Measurements from ENCODE around the gene WIPI1. TPM values are rescaled to one million over a fixed set of nuclear protein-coding genes. Genes with fewer than 3 reads are reported as not detected.

WIPI1 gene
- polyA plus RNA-seq, 2 of the 4 experiments (the other 2 are of a cell fraction) = 9.5 to 19.7 TPM

DNA sequence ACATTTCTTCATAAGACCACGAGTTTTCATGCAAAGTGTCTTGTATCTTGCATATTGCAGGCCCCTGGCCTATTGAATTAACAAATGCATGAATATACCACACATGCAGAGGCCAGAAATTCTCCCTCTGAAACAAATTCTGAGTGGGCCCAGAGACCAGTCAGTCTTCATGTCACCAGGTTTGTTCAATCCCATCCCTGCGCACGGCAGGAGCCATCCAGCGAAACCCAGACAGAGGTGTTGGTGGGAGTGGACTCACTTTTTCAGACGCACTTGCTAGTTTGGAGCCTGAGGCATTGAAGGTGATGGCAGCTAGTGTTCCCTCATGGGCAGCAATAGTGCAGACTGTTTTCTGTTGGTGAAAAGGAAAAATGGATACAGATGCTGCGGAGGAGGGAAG is 21.9 kb downstream of the WIPI1 start:
- no peak overlapping the region for H3K27ac ChIP-seq
- TF ChIP-seq, protein P1, sequence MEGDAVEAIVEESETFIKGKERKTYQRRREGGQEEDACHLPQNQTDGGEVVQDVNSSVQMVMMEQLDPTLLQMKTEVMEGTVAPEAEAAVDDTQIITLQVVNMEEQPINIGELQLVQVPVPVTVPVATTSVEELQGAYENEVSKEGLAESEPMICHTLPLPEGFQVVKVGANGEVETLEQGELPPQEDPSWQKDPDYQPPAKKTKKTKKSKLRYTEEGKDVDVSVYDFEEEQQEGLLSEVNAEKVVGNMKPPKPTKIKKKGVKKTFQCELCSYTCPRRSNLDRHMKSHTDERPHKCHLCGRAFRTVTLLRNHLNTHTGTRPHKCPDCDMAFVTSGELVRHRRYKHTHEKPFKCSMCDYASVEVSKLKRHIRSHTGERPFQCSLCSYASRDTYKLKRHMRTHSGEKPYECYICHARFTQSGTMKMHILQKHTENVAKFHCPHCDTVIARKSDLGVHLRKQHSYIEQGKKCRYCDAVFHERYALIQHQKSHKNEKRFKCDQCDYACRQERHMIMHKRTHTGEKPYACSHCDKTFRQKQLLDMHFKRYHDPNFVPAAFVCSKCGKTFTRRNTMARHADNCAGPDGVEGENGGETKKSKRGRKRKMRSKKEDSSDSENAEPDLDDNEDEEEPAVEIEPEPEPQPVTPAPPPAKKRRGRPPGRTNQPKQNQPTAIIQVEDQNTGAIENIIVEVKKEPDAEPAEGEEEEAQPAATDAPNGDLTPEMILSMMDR (IDR thresholded peaks at IDR 0.05) = no peak
- TF ChIP-seq ZSCAN20 (CRISPR knock-in tag; IDR thresholded peaks at IDR 0.05) (no peak), MAFK (IDR thresholded peaks at IDR 0.05; ENCODE audit: partially characterized antibody) (no peak), HOXA7 (CRISPR knock-in tag; IDR thresholded peaks at IDR 0.05) (no peak), POLR2AphosphoS2 (conservative IDR thresholded peaks at IDR 0.05; ENCODE audit: low read length) (no peak)
- WGBS (ENCODE audit: missing lambda C conversion rate) = 83% methylated on average over 6 of the region's 6 CpGs
- ATAC-seq (no peak), DNase-seq (ENCODE audit: low read depth in 1 of 2, low spot score in 1 of 2) (no peak), FAIRE-seq (no peak)
- ChIA-PET CTCF (interaction anchor here (0.6 to 9.7 kb wide), 41 partner anchors 10 to 378 kb away, joined by 3 to 115 read pairs (median 7); partner anchors contain the start of genes AMZ2 and WIPI1), POLR2A (interaction anchor here (1.0 kb wide), 1 partner anchor 22 kb away, joined by 3 read pairs; the partner anchor contains the start of gene WIPI1)
- H3K4me3 ChIP-seq = no peak overlapping the region
- no peaks in the 10 kb centered on the region for H3K9me3 ChIP-seq
- H3K4me2 ChIP-seq = no peak overlapping the region
- 0 out of 3 replicates have a peak, but pooled peaks cover 3% of the 10 kb centered on the region for H3K4me1 ChIP-seq

DNA sequence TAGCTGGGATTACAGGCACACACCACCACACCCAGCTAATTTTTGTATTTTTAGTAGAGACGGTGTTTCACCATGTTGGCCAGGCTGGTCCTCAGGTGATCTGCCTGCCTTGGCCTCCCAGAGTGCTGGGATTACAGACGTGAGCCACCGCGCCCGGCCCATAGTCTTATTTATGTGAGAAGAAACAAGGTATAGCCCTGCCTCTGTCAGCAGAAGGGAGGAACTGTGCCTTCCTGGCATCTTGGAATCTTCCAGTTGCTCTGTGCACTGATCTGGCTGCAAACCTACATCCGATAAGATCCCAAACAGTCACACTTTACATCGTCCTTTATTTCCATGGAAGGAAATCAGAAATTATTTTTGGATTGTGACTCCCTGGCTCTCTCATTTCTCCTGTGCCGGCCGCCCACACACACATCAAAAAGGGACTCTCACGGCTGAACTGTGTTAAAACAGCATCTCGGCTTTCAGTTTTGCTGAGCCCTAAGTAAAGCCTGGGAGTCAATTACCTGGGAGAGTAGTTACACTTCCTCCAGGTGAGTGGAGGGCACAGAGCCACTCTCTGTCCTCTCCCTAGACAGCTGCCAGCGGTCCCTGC is 23.3 kb downstream of the WIPI1 start:
- FAIRE-seq (no peak), ATAC-seq (no peak), DNase-seq (ENCODE audit: low read depth in 1 of 2, low spot score in 1 of 2) (no peak)
- Histone ChIP-seq H3K4me3 (no peak overlapping the region), H3K9me3 (no peaks in the 10 kb centered on the region), H3K27ac (no peak overlapping the region), H3K4me2 (no peak overlapping the region), H3K4me1 (0 out of 3 replicates have a peak, but pooled peaks cover 3% of the 10 kb centered on the region)
- ChIA-PET CTCF (interaction anchor here (0.7 to 9.7 kb wide), 9 partner anchors 10 to 261 kb away, joined by 3 to 115 read pairs (median 6); partner anchors contain the start of gene WIPI1), POLR2A (no interaction called here)
- WGBS (ENCODE audit: missing lambda C conversion rate) = 88% methylated on average over 12 of the region's 12 CpGs
- no peak for TF ChIP-seq ESRRA (IDR thresholded peaks at IDR 0.05; ENCODE audit: borderline replicate concordance, low read length)
- TF ChIP-seq CHD4 (IDR thresholded peaks at IDR 0.05; ENCODE audit: borderline replicate concordance) = no peak
- no peak for TF ChIP-seq EP300 (IDR thresholded peaks at IDR 0.05)
- no peak for TF ChIP-seq MAFK (IDR thresholded peaks at IDR 0.05; ENCODE audit: partially characterized antibody)
- no peak for TF ChIP-seq KDM5A (IDR thresholded peaks at IDR 0.05)
- no peak for TF ChIP-seq FOSL2 (IDR thresholded peaks at IDR 0.05)
- no peak for TF ChIP-seq FOSL2 (CRISPR knock-in tag; IDR thresholded peaks at IDR 0.05)
- TF ChIP-seq RAD21 (conservative IDR thresholded peaks at IDR 0.05 in 1 of 2, IDR thresholded peaks at IDR 0.05 in 1 of 2) = no peak
- TF ChIP-seq ZFP36 (IDR thresholded peaks at IDR 0.05; ENCODE audit: borderline replicate concordance, partially characterized antibody) = no peak
- TF ChIP-seq MAZ (IDR thresholded peaks at IDR 0.05; ENCODE audit: borderline replicate concordance, low read depth, low read length) = no peak
- no peak for TF ChIP-seq CBX8 (IDR thresholded peaks at IDR 0.05)
- no peak for TF ChIP-seq FOXS1 (CRISPR knock-in tag; IDR thresholded peaks at IDR 0.05)
- no peak for TF ChIP-seq HOXA7 (CRISPR knock-in tag; IDR thresholded peaks at IDR 0.05)
- TF ChIP-seq POLR2A (IDR thresholded peaks at IDR 0.05; ENCODE audit: low read length) = no peak
- no peak for TF ChIP-seq ZSCAN20 (CRISPR knock-in tag; IDR thresholded peaks at IDR 0.05)
- no peak for TF ChIP-seq HOXB5 (CRISPR knock-in tag; IDR thresholded peaks at IDR 0.05)
- TF ChIP-seq EHF (CRISPR knock-in tag; IDR thresholded peaks at IDR 0.05) = no peak

DNA sequence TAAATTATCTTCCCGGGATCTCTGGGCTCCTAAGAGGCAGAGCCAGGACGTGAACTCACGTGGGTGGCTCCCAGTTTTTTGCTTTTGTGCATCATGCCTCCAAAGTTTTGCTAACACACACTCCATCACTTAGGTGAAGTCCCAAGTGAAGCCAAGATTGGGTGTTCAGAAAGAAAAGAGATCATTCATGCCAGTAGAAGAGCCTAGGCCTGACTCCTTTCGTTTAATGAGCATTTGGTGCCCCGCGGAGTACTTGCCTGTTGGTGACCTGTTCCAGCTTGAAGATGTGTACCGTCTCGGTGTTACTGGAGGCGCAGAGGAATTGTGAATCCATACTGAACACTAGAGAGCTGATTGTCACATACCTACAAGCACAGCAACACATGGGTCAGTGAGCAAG is 24.1 kb downstream of the WIPI1 start:
- POLR2A ChIA-PET = interaction anchor here (0.7 kb wide), 1 partner anchor 253 kb away, joined by 10 read pairs; no protein-coding TSS in a partner anchor
- TF ChIP-seq TFCP2L1 (CRISPR knock-in tag; IDR thresholded peaks at IDR 0.05) (no peak), MAFK (IDR thresholded peaks at IDR 0.05; ENCODE audit: partially characterized antibody) (no peak), RFX5 (IDR thresholded peaks at IDR 0.05) (no peak), CEBPB (IDR thresholded peaks at IDR 0.05) (no peak), HDAC2 (IDR thresholded peaks at IDR 0.05) (no peak), HEYL (CRISPR knock-in tag; IDR thresholded peaks at IDR 0.05) (no peak), ZFP36 (IDR thresholded peaks at IDR 0.05; ENCODE audit: borderline replicate concordance, partially characterized antibody) (no peak)
- TF ChIP-seq, protein P2, sequence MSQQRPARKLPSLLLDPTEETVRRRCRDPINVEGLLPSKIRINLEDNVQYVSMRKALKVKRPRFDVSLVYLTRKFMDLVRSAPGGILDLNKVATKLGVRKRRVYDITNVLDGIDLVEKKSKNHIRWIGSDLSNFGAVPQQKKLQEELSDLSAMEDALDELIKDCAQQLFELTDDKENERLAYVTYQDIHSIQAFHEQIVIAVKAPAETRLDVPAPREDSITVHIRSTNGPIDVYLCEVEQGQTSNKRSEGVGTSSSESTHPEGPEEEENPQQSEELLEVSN (IDR thresholded peaks at IDR 0.05; ENCODE audit: borderline replicate concordance, low read depth) = no peak
- TF ChIP-seq, protein P3, sequence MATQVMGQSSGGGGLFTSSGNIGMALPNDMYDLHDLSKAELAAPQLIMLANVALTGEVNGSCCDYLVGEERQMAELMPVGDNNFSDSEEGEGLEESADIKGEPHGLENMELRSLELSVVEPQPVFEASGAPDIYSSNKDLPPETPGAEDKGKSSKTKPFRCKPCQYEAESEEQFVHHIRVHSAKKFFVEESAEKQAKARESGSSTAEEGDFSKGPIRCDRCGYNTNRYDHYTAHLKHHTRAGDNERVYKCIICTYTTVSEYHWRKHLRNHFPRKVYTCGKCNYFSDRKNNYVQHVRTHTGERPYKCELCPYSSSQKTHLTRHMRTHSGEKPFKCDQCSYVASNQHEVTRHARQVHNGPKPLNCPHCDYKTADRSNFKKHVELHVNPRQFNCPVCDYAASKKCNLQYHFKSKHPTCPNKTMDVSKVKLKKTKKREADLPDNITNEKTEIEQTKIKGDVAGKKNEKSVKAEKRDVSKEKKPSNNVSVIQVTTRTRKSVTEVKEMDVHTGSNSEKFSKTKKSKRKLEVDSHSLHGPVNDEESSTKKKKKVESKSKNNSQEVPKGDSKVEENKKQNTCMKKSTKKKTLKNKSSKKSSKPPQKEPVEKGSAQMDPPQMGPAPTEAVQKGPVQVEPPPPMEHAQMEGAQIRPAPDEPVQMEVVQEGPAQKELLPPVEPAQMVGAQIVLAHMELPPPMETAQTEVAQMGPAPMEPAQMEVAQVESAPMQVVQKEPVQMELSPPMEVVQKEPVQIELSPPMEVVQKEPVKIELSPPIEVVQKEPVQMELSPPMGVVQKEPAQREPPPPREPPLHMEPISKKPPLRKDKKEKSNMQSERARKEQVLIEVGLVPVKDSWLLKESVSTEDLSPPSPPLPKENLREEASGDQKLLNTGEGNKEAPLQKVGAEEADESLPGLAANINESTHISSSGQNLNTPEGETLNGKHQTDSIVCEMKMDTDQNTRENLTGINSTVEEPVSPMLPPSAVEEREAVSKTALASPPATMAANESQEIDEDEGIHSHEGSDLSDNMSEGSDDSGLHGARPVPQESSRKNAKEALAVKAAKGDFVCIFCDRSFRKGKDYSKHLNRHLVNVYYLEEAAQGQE (IDR thresholded peaks at IDR 0.05) = no peak
- TF ChIP-seq, protein P4, sequence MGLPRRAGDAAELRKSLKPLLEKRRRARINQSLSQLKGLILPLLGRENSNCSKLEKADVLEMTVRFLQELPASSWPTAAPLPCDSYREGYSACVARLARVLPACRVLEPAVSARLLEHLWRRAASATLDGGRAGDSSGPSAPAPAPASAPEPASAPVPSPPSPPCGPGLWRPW (IDR thresholded peaks at IDR 0.05) = no peak

More for the DNA sequence above, 24.1 kb downstream of the WIPI1 start:
- DNase-seq (ENCODE audit: low read depth in 1 of 2, low spot score in 1 of 2) = no peak
- FAIRE-seq = no peak
- no peak overlapping the region for H3K4me3 ChIP-seq
- 80% methylated on average over 9 of the region's 9 CpGs for WGBS (ENCODE audit: missing lambda C conversion rate)
- CTCF ChIA-PET = interaction anchor here (1.1 to 9.7 kb wide), 8 partner anchors 9 to 260 kb away, joined by 3 to 115 read pairs (median 8); partner anchors contain the start of gene WIPI1
- H3K4me1 ChIP-seq = 0 out of 3 replicates have a peak, but pooled peaks cover 3% of the 10 kb centered on the region
- no peak for ATAC-seq
- H3K4me2 ChIP-seq = no peak overlapping the region
- H3K9me3 ChIP-seq = no peaks in the 10 kb centered on the region
- H3K27ac ChIP-seq = no peak overlapping the region
